Measurements from ENCODE around the gene TDRKH. TPM values are rescaled to one million over a fixed set of nuclear protein-coding genes. Genes with fewer than 3 reads are reported as not detected.

TDRKH gene
- 10.6 TPM for total RNA-seq

- peak; percentile 98 for DNase-seq (ENCODE audit: low spot score)
Observed at GRCh38 chr1:151790071-151790939, at the start of gene TDRKH. Gene TDRKH (minus strand): TSS chr1:151790500. CDS start chr1:151783022, 7,478 bp downstream.

- peak; percentile 76 for DNase-seq (ENCODE audit: low spot score)
Observed at GRCh38 chr1:151839457-151840403, 49.4 kb upstream of the TDRKH start, which contains the start of gene C2CD4D. Gene C2CD4D (minus strand): TSS chr1:151839820. CDS start chr1:151838989, 831 bp downstream.

DNA sequence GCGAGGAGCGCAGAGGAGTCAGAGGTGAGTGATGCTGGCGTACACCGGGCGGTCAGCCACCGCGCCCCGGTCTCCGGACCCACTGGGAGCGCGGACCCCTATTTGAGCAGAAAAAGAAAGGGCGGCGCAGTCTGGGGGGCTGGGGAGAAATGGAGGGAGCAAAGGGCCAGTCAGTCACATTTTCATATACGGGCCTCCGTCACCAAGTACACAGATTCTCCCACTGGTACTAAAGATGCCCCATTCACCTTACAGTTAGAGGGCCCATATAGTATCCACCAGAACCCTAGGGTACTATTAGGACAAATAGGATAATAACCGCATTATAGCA, 48.7 kb upstream of the TDRKH start:
- no peak for DNase-seq (ENCODE audit: low spot score)

DNA sequence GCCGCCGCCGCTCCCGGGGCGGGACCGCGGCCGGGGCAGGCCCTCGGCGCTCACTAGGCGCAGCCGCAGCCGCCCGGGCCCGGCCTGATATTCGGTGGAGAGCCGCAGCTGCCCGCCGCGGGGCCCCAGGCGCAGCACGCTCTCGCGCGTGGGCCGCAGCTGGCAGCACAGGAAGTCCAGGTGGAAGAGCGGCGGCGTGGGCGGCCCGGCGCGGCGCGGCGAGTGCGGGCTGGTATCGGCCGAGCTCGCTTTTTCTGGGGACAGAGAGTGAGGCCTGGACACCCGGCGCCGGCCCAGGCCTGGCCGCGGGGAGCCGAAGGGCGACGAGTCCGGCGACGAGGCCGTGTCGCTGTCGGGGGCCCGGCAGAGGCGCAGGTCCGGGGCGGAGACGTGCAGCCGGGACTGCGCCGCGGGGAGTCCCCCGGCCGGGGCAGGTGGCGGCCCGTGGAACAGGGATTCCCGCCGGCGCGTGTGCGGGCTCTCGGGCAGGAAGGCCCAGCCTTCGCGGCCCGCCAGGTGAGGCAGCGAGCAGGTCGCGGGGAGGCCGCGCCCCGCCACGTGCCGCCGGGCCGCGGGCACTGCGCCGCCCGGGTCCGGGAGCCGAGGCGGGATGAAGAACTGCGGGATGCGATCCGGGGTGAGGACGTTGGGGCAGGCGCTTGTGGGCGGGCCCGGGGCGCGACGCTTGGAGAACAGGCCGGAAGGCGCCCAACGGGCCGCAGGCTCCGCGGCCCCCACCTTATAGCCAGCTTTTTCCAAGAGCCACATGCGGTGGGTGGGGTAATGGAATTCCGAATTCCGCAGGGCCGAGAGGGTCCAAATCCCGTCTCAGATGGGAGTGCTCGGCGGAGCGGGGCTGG, 48.2 kb upstream of the TDRKH start:
- DNase-seq (ENCODE audit: low spot score), result no peak

GRCh38 chr1:151837884-151838221, 47.6 kb upstream of the TDRKH start:
- DNase-seq (ENCODE audit: low spot score), result no peak

GRCh38 chr1:151837197-151837596, 46.9 kb upstream of the TDRKH start:
- DNase-seq (ENCODE audit: low spot score), result no peak

DNA sequence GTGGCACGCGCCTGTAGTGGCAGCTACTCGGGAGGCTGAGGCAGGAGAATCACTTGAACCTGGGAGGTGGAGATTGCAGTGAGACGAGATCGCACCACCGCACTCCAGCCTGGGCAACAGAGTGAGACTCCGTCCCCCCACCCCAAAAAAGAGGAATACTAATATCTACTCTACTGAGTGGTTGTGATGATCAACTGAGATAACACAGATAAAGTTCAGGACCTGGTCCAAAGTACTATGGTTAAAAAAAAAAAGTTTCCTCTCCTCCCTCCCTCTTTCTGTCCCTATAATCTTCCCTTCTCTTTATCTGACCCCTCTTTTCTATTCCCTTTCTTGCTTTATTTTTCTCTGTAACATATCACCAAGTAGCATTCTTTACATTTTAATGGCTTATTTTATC, 45.3 kb upstream of the TDRKH start:
- no peak for DNase-seq (ENCODE audit: low spot score)

- no peak for DNase-seq (ENCODE audit: low spot score)
Observed at GRCh38 chr1:151834239-151834638, 43.9 kb upstream of the TDRKH start.

- DNase-seq (ENCODE audit: low spot score), result no peak
Observed at GRCh38 chr1:151833172-151833900, 43.0 kb upstream of the TDRKH start.

DNA sequence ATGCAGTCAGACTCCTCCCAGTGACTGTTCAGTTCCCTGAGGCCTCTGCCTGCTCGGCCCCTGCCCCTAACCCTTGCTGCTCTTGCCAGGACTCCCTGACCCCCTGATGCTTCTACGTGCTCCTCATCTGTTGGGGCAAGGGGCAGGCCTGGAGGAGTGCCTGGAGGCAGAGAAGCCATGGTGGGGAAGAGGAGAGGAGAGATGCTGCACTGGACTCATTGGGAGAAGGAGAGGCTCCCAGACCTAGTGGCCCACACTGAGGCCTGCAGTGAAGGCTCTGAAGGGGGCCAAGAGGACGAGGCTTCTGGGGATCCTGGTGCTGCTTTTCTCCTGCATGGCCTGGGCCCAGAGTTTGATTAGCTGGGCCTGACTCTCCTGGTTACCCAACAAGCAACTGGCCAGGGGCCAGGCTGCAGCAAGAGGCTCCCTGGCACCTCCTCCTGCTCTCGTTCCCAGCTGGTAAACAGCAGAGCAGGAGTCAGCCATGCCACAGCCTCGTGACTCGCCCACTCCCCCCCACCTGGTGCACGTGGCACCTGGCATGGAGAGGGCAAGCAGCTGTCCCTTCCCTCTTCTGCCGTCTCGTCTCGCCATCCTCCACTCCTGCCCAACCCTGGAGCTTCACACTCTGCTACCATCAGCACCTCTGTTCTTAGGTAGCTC, 42.1 kb upstream of the TDRKH start:
- peak; percentile 90 for DNase-seq (ENCODE audit: low spot score)

DNA sequence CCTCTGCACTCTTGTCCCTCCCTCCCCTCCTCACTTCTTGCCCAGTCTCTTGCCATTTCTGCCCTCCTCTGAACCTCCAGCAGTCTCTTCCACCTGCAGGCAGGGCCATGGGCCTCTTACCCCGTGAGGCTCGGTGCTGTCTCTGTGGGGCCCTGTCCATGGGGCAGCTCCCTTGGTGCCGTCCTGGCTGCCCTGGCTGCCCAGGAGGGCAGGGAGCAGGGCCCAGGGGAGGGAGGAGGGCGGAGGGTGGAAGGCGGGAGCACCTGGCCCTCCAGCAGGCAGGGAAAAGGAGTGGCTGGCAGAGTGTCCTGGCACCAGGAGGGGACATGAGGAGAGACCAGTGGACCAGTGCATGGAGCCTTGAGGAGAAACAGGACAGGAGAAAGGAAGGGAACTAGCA, 41.3 kb upstream of the TDRKH start, which contains the start of gene RORC:
Gene RORC, minus strand, starts transcription at position 198 of the 400 bp plus-strand sequence. Its CDS starts 38 bp downstream, at position 160.
- peak; percentile 38 for DNase-seq (ENCODE audit: low spot score)

DNA sequence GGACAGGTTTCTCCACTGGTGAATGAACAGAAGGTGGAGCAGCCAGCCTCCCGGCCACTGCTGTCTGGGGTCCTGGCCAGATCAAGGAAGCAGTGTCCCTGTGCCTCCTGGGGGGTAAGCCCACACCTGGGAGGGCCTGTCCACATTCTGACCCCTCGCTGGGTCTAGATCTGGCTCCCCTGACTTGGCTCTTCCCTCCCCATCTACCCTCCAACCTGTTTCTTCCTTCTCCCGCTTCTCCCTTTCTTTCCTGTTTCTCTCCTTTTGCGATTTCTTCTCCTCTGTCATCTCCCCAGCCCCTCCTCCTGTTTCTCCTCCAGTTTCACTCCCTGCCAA, 40.9 kb upstream of the TDRKH start:
- no peak for DNase-seq (ENCODE audit: low spot score)

GRCh38 chr1:151830055-151830454, 39.8 kb upstream of the TDRKH start:
- no peak for DNase-seq (ENCODE audit: low spot score)

DNA sequence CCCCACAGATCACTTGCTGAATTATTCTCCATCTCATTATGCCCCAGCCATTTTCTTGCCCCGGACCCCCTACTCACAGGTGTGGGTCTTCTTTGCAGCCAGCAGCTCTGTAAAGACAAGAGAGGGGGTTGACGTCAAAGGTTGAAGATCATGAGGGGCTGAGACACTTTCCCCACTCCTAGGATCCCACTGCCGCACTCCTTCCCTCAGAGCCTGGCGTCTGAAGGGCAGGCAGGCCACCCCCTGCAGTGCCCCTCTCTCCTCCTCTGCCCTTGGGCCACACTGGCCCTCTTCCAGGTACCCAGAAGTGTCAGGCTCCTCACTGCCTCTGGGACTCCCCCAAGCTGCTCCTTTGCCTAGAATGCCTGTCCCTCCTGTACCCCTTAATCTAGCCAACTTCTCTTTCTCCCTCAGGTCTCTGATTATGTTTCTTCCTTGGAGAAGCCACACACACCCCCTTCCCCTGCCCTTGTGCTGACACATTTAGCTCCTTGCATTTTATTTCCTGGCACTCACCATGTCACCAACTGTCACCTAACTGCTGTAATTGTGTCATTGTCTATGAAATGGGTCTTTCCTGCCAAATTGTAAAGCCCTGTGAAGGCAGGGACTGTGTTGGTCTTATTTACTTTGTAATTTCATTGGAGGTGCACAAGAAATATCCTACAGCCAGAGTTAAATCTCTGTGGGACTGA, 39.2 kb upstream of the TDRKH start:
- no peak for DNase-seq (ENCODE audit: low spot score)

- DNase-seq (ENCODE audit: low spot score), result peak; percentile 63
Observed at GRCh38 chr1:151828921-151829320, 38.6 kb upstream of the TDRKH start.

DNA sequence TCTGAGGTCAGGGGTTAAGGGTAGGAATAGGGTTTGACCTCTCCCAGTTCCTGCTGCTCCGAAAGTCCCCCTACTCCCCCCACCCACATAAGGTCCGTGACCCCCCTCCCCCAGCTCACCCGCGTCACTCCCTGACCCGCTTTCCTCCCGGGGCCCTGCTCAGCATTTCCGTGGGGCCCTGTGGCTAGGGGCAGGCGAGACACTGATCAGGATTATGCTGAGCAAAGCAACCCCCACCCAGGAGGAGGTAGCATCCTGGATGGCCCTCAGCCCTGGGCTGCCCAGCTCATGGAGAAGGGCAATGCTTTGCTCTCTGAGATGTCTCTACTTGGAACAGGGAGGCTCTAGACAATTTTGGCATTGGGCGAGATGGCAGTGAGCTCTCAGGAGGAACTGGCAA, 37.6 kb upstream of the TDRKH start:
- DNase-seq (ENCODE audit: low spot score), result no peak

- no peak for DNase-seq (ENCODE audit: low spot score)
Observed at GRCh38 chr1:151825751-151826660, 35.7 kb upstream of the TDRKH start.

DNA sequence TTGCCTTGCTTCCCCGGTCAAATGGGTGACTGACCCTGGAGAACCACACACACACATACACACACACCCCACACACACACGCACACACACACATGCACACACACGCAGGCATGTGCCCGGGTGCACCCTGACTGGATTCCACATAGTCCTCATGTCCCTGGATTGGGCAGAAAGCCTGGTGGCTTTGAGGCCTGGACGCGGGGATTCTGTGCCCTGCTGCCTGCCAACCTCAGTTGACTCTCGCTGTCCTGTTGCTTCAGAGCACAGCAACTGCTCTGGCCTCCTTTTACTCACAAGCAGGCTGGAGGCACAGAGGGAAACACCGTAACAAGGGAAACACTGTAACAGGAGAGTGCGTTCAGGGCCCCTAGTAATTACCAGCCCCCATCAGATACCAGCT, 34.9 kb upstream of the TDRKH start:
- DNase-seq (ENCODE audit: low spot score), result no peak

DNA sequence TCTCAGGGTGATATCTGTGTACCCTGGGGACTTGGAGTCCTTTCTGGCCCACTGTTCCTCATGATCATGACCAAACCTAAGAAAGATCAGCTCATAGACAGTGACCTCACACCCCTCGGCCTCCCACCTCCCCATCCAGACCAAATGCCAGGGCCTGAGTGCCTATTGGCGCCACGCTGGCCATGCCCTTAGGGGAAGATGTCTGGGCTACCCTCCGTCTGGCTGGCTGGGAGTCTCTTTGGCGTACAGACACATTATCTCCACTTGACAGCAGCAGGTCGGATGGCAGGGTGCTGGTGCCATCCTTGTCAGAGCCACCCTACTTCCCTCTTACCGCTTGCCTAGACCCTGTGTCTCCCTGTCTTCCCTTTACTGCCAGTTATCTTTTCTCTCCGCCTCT, 32.9 kb upstream of the TDRKH start:
- no peak for DNase-seq (ENCODE audit: low spot score)

Measured in mucosa of gallbladder (tissue), 1 donor.